ENCODE measurements around the gene CTRB2.

CTRB2 gene

GRCh38 chr16:75218256-75219076, 11.5 kb upstream of the CTRB2 start, which contains the start of gene CTRB1:
CTRB1 (plus strand) TSS chr16:75218988; CDS start chr16:75219008, 20 bp downstream.
- H3K4me2 ChIP-seq (ENCODE audit: low read length): no peak within 1 kb of the TSS
- no peak within 1 kb of the TSS for H3K4ac ChIP-seq (ENCODE audit: low read depth, low read length)
- H3K79me2 ChIP-seq (ENCODE audit: control insufficient read depth, insufficient read depth, low read length, poor library complexity): peaks cover 1% of the 10 kb centered on the region
- peak within 1 kb of the TSS; percentile 39 for H2BK120ac ChIP-seq (ENCODE audit: insufficient read depth, low read length, poor library complexity)
- H3K27ac ChIP-seq (ENCODE audit: low read depth, low read length): peak within 1 kb of the TSS; percentile 36
- WGBS (ENCODE audit: extremely low coverage, insufficient coverage, insufficient read length): no CpG with 5 or more reads among the region's 19 CpGs
- H3K79me1 ChIP-seq (ENCODE audit: low read length): peaks cover 2% of the 10 kb centered on the region
- peaks cover 3 to 18% of the 10 kb centered on the region in 2 experiments for H3K4me1 ChIP-seq (ENCODE audit: control insufficient read depth in 1 of 2, insufficient read depth in 2 of 2, low read length in 2 of 2)
- peak within 1 kb of the TSS; percentile 80 for H2BK12ac ChIP-seq (ENCODE audit: low read length)
- peak within 1 kb of the TSS; percentile 32 for H4K8ac ChIP-seq (ENCODE audit: low read depth, low read length)
- H3K4me3 ChIP-seq (ENCODE audit: low read depth, low read length): no peak within 1 kb of the TSS
- H3K14ac ChIP-seq (ENCODE audit: low read length): peak within 1 kb of the TSS; percentile 54
- peak within 1 kb of the TSS; percentile 16 for H4K91ac ChIP-seq (ENCODE audit: low read depth, low read length)
- no peak within 1 kb of the TSS for H2AFZ ChIP-seq (ENCODE audit: insufficient read depth, low read length, poor library complexity)
- no peaks in the 10 kb centered on the region for H3K36me3 ChIP-seq (ENCODE audit: control insufficient read depth in 1 of 2, insufficient read depth in 2 of 2, low read length in 2 of 2)
- DNase-seq: peak in 1 of 2 donors; percentile 48
- H4K12ac ChIP-seq (ENCODE audit: low read depth, low read length): no peak within 1 kb of the TSS
- no peak within 1 kb of the TSS for H3K23ac ChIP-seq (ENCODE audit: low read length)
- peak within 1 kb of the TSS; percentile 96 for H2AK5ac ChIP-seq (ENCODE audit: low read length)
- H3K9ac ChIP-seq (ENCODE audit: low read length): no peak within 1 kb of the TSS
- H3K27me3 ChIP-seq (ENCODE audit: insufficient read depth, low read length): no peaks in the 10 kb centered on the region
- H3K9me3 ChIP-seq (ENCODE audit: insufficient read depth, low read depth, low read length): no peaks in the 10 kb centered on the region
- H2BK5ac ChIP-seq (ENCODE audit: low read depth, low read length, poor library complexity): no peak within 1 kb of the TSS
- no peak within 1 kb of the TSS for H3K18ac ChIP-seq (ENCODE audit: low read length)

DNA sequence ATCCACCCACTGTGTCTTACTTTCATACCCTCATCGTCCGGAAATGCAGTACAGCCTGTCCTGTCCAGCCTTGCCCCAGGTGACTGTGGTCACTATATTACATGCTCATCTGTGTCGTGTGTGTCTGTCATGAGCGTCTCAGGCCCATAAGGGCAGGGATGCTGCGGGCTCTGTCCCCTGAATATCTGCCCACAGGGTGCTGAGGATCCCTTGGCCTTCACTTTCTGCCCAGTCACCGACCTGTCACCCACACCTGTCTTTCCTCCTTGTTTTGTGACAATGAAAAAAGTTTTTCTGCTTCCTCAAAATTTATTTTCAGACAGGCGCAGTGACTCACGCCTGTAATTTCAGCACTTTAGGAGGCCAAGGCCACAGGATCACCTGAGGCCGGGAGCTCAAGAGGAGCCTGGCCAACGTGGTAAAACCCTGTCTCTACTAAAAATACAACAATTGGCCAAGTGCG, 10.5 kb upstream of the CTRB2 start:
- H3K9ac ChIP-seq (ENCODE audit: low read length): no peak overlapping the region
- H2AK5ac ChIP-seq (ENCODE audit: low read length): no peak overlapping the region
- DNase-seq: peak; percentile 98 to 99
- H3K4ac ChIP-seq (ENCODE audit: low read depth, low read length): no peak overlapping the region
- peak overlapping the region; percentile 11 for H3K4me2 ChIP-seq (ENCODE audit: low read length)
- H3K79me2 ChIP-seq (ENCODE audit: control insufficient read depth, insufficient read depth, low read length, poor library complexity): peaks cover 1% of the 10 kb centered on the region
- H3K36me3 ChIP-seq (ENCODE audit: control insufficient read depth in 1 of 2, insufficient read depth in 2 of 2, low read length in 2 of 2): no peaks in the 10 kb centered on the region
- H3K27me3 ChIP-seq (ENCODE audit: insufficient read depth, low read length): no peaks in the 10 kb centered on the region
- no peak overlapping the region for H2BK120ac ChIP-seq (ENCODE audit: insufficient read depth, low read length, poor library complexity)
- H3K79me1 ChIP-seq (ENCODE audit: low read length): peaks cover 2% of the 10 kb centered on the region
- WGBS (ENCODE audit: extremely low coverage, insufficient coverage, insufficient read length): no CpG with 5 or more reads among the region's 11 CpGs
- no peak overlapping the region for H4K12ac ChIP-seq (ENCODE audit: low read depth, low read length)
- no peak overlapping the region for H3K23ac ChIP-seq (ENCODE audit: low read length)
- H3K4me1 ChIP-seq (ENCODE audit: control insufficient read depth in 1 of 2, insufficient read depth in 2 of 2, low read length in 2 of 2): peaks cover 3 to 18% of the 10 kb centered on the region in 2 experiments
- H3K4me3 ChIP-seq (ENCODE audit: low read depth, low read length): no peak overlapping the region
- peak overlapping the region; percentile 11 for H2BK5ac ChIP-seq (ENCODE audit: low read depth, low read length, poor library complexity)
- H3K18ac ChIP-seq (ENCODE audit: low read length): no peak overlapping the region
- H4K8ac ChIP-seq (ENCODE audit: low read depth, low read length): no peak overlapping the region
- no peak overlapping the region for H2BK12ac ChIP-seq (ENCODE audit: low read length)
- peak overlapping the region; percentile 36 for H3K27ac ChIP-seq (ENCODE audit: low read depth, low read length)
- peaks cover 4% of the 10 kb centered on the region for H3K9me3 ChIP-seq (ENCODE audit: insufficient read depth, low read depth, low read length)
- no peak overlapping the region for H3K14ac ChIP-seq (ENCODE audit: low read length)
- no peak overlapping the region for H4K91ac ChIP-seq (ENCODE audit: low read depth, low read length)
- H2AFZ ChIP-seq (ENCODE audit: insufficient read depth, low read length, poor library complexity): no peak overlapping the region

DNA sequence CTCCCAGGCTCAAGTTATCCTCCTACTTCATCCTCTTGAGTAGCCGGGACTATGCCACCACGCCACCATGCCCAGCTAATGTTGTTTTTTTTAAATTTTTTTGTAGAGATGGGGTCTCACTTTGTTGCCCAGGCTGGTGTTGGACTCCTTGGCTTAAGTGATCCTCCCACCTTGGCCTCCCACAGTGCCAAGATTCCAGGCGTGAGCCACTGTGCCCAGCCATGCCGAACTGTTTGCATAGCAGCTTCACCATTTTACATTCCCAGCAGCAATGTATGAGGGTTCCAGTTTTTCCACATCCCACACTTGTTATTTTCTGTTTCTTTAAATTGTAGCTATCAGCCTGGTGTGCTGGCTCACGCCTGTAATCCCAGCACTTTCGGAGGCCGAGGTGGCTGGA, 9.6 kb upstream of the CTRB2 start:
- Histone ChIP-seq H3K4ac (ENCODE audit: low read depth, low read length) (no peak overlapping the region), H3K9ac (ENCODE audit: low read length) (no peak overlapping the region), H3K14ac (ENCODE audit: low read length) (no peak overlapping the region), H4K91ac (ENCODE audit: low read depth, low read length) (peak overlapping the region; percentile 51), H3K27ac (ENCODE audit: low read depth, low read length) (no peak overlapping the region), H3K36me3 (ENCODE audit: control insufficient read depth in 1 of 2, insufficient read depth in 2 of 2, low read length in 2 of 2) (no peaks in the 10 kb centered on the region), H3K79me2 (ENCODE audit: control insufficient read depth, insufficient read depth, low read length, poor library complexity) (peaks cover 1% of the 10 kb centered on the region), H4K8ac (ENCODE audit: low read depth, low read length) (no peak overlapping the region), H3K27me3 (ENCODE audit: insufficient read depth, low read length) (no peaks in the 10 kb centered on the region), H2BK5ac (ENCODE audit: low read depth, low read length, poor library complexity) (no peak overlapping the region), H3K9me3 (ENCODE audit: insufficient read depth, low read depth, low read length) (peaks cover 4% of the 10 kb centered on the region), H2BK120ac (ENCODE audit: insufficient read depth, low read length, poor library complexity) (no peak overlapping the region), H3K4me2 (ENCODE audit: low read length) (no peak overlapping the region), H2AK5ac (ENCODE audit: low read length) (no peak overlapping the region), H3K18ac (ENCODE audit: low read length) (no peak overlapping the region), H3K23ac (ENCODE audit: low read length) (no peak overlapping the region), H2BK12ac (ENCODE audit: low read length) (no peak overlapping the region), H3K4me3 (ENCODE audit: low read depth, low read length) (no peak overlapping the region), H3K79me1 (ENCODE audit: low read length) (peaks cover 2% of the 10 kb centered on the region), H4K12ac (ENCODE audit: low read depth, low read length) (no peak overlapping the region), H2AFZ (ENCODE audit: insufficient read depth, low read length, poor library complexity) (no peak overlapping the region), H3K4me1 (ENCODE audit: control insufficient read depth in 1 of 2, insufficient read depth in 2 of 2, low read length in 2 of 2) (peaks cover 3 to 18% of the 10 kb centered on the region in 2 experiments)
- DNase-seq: peak; percentile 63 to 85
- no CpG with 5 or more reads among the region's 7 CpGs for WGBS (ENCODE audit: extremely low coverage, insufficient coverage, insufficient read length)

DNA sequence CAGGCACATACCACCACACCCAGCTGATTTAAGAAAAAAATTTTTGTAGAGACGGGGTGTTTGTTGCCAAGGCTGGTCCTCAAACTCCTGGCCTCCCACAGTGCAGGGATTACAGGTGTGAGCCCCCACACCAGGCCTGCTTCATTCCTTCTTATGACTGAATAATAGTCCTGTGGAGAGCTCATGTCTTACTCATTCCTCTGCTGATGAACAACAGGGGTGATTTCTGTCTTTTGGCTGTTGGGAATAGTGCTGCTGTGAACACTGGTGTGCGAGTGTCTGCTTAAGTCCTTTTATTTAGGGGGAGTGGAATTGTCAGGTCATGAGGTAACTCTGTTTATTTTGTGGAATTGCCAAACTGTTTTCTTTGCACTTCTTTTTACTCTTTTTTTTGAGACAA, 9.2 kb upstream of the CTRB2 start:
- peaks cover 4% of the 10 kb centered on the region for H3K9me3 ChIP-seq (ENCODE audit: insufficient read depth, low read depth, low read length)
- H2AK5ac ChIP-seq (ENCODE audit: low read length): no peak overlapping the region
- H3K18ac ChIP-seq (ENCODE audit: low read length): no peak overlapping the region
- peak; percentile 40 to 60 for DNase-seq
- WGBS (ENCODE audit: extremely low coverage, insufficient coverage, insufficient read length): no CpG with 5 or more reads among the region's 2 CpGs
- H4K12ac ChIP-seq (ENCODE audit: low read depth, low read length): no peak overlapping the region
- H4K8ac ChIP-seq (ENCODE audit: low read depth, low read length): no peak overlapping the region
- no peaks in the 10 kb centered on the region for H3K36me3 ChIP-seq (ENCODE audit: control insufficient read depth in 1 of 2, insufficient read depth in 2 of 2, low read length in 2 of 2)
- no peak overlapping the region for H2BK120ac ChIP-seq (ENCODE audit: insufficient read depth, low read length, poor library complexity)
- H4K91ac ChIP-seq (ENCODE audit: low read depth, low read length): peak overlapping the region; percentile 11
- H3K27me3 ChIP-seq (ENCODE audit: insufficient read depth, low read length): no peaks in the 10 kb centered on the region
- peak overlapping the region; percentile 36 for H2BK12ac ChIP-seq (ENCODE audit: low read length)
- H3K4me2 ChIP-seq (ENCODE audit: low read length): no peak overlapping the region
- peaks cover 1% of the 10 kb centered on the region for H3K79me2 ChIP-seq (ENCODE audit: control insufficient read depth, insufficient read depth, low read length, poor library complexity)
- H3K79me1 ChIP-seq (ENCODE audit: low read length): peaks cover 2% of the 10 kb centered on the region
- peaks cover 3 to 18% of the 10 kb centered on the region in 2 experiments for H3K4me1 ChIP-seq (ENCODE audit: control insufficient read depth in 1 of 2, insufficient read depth in 2 of 2, low read length in 2 of 2)
- no peak overlapping the region for H3K23ac ChIP-seq (ENCODE audit: low read length)
- no peak overlapping the region for H3K9ac ChIP-seq (ENCODE audit: low read length)
- H3K4ac ChIP-seq (ENCODE audit: low read depth, low read length): no peak overlapping the region
- H2BK5ac ChIP-seq (ENCODE audit: low read depth, low read length, poor library complexity): no peak overlapping the region
- no peak overlapping the region for H2AFZ ChIP-seq (ENCODE audit: insufficient read depth, low read length, poor library complexity)
- H3K14ac ChIP-seq (ENCODE audit: low read length): no peak overlapping the region
- H3K4me3 ChIP-seq (ENCODE audit: low read depth, low read length): no peak overlapping the region
- no peak overlapping the region for H3K27ac ChIP-seq (ENCODE audit: low read depth, low read length)

Measured in trophoblast cell (in vitro differentiated cells and primary cell).